ENCODE data around the gene LYSMD3.
"Not testable (repeated sequence)": the region's sequence is repeated elsewhere in the genome, so short reads cannot be mapped to it uniquely, and the experiment has no call there.

Gene LYSMD3

DNA sequence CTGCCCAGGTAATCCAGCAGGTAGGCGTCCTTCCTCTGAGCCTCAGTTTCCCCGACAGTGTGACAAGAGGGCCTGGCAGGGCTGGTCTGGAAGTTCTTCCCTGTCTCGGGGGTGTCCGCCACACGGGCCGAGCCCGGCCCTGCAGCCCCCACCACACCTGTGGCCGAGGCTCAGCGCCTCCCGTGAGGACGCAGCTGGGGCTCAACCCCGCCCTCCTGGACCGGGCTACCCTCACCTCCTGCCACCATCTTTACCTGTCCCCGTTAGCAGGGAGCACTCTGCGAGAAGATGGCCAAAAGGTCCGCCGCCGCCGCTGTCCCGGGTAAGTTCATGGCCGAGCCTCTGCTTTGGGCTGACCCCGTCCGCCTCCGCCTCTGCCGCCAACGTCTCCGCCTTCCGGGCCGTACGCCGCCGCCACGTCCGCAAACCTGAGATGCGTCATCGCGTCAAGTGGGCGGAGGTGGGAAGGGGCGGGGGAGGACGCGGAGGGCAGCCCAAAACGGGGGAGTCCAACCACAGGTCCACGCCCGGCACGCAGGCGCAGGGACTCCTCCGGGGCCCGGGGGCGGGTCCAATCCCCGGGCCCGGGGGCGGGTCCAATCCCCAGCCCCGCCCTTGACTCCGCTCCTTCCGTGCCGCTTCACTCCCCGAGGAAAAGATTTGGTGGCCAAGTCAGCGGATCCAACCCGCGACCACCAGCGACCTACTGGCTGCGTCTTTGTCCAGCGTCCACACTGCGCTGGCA is at the start of gene LYSMD3:
LYSMD3 (minus strand) TSS at position 391 of the 745 bp plus-strand sequence. CDS start 4,295 bp downstream, outside the sequence.
- peak; percentile 90 for DNase-seq (ENCODE audit: low read depth)

GRCh38 chr5:90576566-90576965 is 47.2 kb upstream of the LYSMD3 start:
- not testable (repeated sequence) for DNase-seq (ENCODE audit: low read depth)

GRCh38 chr5:90575712-90576111 is 46.3 kb upstream of the LYSMD3 start:
- no peak for DNase-seq (ENCODE audit: low read depth)

- DNase-seq (ENCODE audit: low read depth) = no peak
Measured at GRCh38 chr5:90571147-90571773, 41.9 kb upstream of the LYSMD3 start.

DNA sequence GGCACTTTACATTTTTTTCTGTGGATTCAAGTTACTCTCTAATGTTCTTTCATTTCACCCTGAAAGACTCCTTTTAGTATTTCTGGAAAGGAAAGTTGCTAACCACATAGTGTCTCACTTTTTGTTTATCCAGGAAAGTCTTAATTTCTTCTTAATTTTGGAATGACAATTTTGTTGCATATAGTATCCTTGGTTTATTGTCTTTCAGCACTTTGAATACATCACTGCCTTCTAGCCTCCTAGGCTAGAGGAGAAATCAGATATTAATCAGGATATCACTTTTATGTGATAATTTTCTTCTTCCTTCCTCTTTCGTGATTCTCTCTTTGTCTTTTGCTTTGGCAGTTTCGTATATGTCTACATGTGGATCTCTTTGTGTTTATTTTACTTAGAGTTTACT is 40.6 kb upstream of the LYSMD3 start:
- DNase-seq (ENCODE audit: low read depth) = no peak

GRCh38 chr5:90569084-90569483 is 39.7 kb upstream of the LYSMD3 start:
- DNase-seq (ENCODE audit: low read depth) = no peak

GRCh38 chr5:90565491-90565890 is 36.1 kb upstream of the LYSMD3 start:
- no peak for DNase-seq (ENCODE audit: low read depth)

DNA sequence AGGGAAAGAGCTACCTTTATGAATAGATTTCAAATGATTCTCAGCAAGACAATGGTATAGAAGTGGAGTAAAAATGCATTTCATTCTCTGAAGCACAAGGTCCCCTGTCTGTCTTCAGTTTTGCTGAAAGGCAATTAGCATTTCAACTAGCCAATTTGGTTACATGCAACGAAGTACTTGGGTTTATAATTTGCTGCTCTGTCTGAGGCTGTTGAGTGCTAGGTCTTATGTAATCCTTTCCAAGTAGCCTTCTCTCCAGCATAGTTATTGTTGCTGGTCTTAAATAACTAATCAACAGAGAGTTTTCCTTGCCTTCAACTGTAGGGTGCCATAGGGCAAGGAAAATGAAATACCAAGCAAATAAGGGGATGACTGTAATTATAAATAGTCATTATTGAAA is 33.7 kb upstream of the LYSMD3 start:
- DNase-seq (ENCODE audit: low read depth) = no peak

GRCh38 chr5:90562341-90562740 is 33.0 kb upstream of the LYSMD3 start:
- DNase-seq (ENCODE audit: low read depth) = no peak

DNA sequence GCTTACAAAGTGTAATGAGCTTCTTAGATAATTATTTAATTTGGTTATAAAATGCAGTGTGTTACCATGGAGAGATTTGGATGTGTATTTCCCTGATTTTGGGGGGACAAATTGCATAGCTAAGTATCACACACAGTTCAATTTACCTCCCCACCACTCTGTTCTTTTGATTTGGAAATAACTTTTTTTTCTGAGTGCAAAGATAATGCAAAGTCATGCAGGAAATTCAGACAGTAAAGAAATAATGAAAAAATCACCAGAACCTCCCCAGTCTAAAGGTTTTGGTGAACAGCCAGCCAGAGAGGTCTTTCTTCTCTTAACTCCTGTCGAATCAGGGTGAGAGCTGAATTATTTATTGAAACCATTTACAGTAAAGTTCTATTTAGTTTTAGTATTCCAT is 32.4 kb upstream of the LYSMD3 start:
- no peak for DNase-seq (ENCODE audit: low read depth)

GRCh38 chr5:90560771-90561170 is 31.4 kb upstream of the LYSMD3 start:
- DNase-seq (ENCODE audit: low read depth) = no peak

DNA sequence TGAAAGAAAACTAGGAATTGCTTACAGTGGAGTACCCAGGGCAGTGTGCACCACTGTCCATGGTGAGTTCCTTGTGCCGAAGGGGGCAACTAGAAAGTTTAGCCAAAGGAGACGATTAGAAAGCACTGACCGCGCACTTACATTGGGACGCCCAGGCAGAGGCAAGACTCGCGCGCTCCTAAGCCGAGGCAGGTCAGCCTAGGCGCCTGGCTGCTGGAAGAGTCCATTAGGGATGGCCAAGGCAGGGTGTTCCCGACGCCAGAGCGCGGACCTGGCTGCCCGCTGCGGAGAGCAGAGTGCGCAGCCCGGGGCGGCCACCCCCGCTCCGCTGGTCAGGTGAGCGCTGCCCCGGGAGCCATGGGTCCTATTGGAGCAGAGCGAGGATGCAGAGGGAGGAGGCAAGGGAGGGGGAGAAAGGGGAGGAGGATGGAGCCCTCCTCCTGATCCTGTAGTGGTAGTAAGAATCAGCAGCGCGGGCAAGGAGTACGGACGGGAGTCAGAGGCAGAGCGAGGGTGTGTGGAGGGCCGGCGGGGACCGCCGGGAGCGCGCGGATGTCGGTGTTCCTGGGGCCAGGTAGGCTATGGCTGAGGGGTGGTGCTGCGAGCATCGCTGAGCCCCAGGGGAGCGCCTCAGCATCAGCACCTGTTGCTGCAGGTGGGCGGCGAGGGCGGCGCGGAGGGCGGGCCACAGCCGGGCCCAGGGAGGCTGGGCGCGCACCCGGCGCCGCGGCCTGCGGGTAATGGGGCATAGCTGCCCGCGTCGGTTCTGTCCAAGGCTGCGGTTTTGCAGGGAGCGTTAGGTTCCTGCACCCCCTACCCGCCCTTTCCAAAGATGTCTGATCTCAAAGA is 29.2 kb upstream of the LYSMD3 start, which contains the start of gene ADGRV1:
ADGRV1 (plus strand) TSS at position 454 of the 849 bp plus-strand sequence; CDS start at position 553, 99 bp downstream.
- DNase-seq (ENCODE audit: low read depth) = peak; percentile 2

GRCh38 chr5:90557871-90558270 is 28.5 kb upstream of the LYSMD3 start:
- no peak for DNase-seq (ENCODE audit: low read depth)

- no peak for DNase-seq (ENCODE audit: low read depth)
Measured at GRCh38 chr5:90557391-90557790, 28.0 kb upstream of the LYSMD3 start.

- no peak for DNase-seq (ENCODE audit: low read depth)
Measured at GRCh38 chr5:90555666-90556065, 26.3 kb upstream of the LYSMD3 start.

GRCh38 chr5:90554358-90555006 is 25.1 kb upstream of the LYSMD3 start:
- no peak for DNase-seq (ENCODE audit: low read depth)

DNA sequence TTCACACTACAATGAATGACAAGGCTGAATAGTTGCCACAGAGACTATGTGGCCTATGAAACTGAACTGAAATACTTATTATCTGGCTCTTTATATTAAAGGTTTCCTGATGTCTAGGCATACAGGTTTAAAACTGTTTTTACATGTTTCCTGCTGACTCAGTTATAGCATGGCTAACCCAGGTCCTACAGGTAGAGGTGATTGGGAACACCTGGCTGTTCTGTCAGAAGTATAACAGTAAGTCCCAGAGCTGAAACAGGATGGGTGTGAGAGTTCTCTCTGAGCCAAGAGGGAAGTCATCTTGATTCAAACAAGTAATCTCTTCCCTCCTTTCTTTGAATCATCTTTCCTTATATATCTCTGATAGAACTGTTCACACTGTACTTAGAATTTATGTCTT is 24.3 kb upstream of the LYSMD3 start:
- no peak for DNase-seq (ENCODE audit: low read depth)

DNA sequence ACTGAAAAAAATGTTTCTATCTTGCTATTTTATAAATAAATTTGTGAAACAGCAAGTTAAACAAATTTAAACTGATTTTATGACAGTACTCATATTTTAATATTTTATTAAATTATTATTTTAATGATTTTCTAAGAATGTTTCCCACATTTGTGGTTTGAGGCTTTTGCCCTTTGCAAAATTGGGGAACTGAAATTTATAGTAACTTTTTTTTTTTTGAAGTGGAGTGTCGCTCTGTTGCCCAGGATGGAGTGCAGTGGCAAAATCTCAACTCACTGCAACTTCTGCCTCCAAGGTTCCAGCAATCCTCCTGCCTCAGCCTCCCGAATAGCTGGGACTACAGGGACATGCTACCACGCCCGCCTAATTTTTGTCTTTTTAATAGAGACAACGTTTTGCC is 22.0 kb upstream of the LYSMD3 start:
- no peak for DNase-seq (ENCODE audit: low read depth)

- no peak for DNase-seq (ENCODE audit: low read depth)
Measured at GRCh38 chr5:90550963-90551362, 21.6 kb upstream of the LYSMD3 start.

DNA sequence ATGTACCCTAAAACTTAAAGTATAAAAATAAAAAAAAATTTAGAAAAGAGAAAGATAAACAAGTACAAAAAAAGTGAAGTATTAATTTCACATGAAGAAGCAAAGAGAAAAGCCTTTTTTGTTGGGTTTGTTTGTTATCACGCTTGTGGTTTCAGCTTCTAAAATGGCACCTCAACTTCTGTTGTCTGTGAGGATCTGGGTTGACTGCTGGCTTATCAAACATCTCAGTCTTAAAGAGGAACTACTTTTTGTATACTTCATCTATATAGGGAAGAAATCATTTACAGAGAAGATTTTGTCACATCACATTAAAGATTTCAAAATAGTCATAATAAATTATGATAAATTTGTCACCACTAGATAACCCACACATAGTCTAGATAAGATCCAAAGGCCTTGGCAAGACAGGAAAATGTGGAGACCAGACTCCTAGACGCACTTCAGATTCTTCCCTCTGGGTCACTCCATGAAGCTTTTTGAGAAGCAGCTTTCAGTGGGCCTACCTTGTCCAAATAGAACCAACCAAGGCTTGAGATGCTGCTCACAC is 20.4 kb upstream of the LYSMD3 start:
- no peak for DNase-seq (ENCODE audit: low read depth)

DNA sequence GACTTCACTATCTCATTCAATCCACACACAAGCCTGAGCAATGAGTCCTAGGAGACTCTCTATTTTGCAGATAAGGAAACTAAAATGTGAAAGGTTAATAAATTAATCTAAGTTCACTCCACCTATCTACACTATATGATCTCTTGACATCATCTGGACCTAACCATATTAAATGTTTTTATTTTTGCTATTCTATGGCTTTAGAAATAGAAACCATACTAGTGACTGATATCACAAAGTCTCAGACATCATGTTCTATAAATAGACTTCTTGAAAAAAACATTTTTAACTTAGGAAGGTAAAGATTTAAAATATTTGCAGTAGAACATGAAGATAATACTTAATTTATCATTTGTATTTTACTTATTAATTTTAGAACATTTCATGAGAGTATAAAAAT is 19.8 kb upstream of the LYSMD3 start:
- DNase-seq (ENCODE audit: low read depth) = no peak

DNA sequence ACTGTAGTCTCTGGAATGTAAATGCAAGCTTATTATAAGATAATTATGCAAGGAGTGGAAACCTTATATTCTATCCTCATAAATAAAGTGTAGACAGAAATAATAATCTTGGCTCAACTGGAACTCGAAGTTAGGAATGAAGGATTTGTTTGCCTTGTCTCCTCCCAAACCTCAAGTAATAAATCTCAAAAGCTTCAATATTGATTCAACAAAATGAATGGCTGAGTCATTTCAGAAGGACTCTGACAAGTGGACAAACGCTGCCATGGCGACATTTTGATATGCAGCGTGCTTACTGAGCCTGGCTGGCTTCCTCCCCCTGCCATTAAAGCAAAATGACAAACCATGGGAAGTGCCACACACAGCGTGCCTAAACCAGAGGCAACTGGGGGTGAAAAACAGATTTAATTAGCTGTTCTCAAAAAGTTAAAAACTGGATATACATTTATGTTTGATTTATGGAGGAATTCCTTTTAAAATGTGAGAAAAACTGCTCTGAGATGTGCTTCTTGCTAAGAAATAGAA is 18.7 kb upstream of the LYSMD3 start:
- DNase-seq (ENCODE audit: low read depth) = no peak
